HepG2 (cell line): ENCODE data around the gene PPP1R27. TPM values are rescaled to one million over a fixed set of nuclear protein-coding genes. Genes with fewer than 3 reads are reported as not detected.

Experiments used
- ATAC-seq: fragments of 200-7000 bp; cut with Tn5 transposase; 3 replicates; pipeline ENCODE4 v1.9.1; 2020; ENCODE audit warnings: mild to moderate bottlenecking, moderate library complexity
- BruUV-seq: library from RNA; stranded (reverse); fragments of 400-500 nt; replicated peaks from 2 replicates; lab custom pipeline; 2021; lab: Mats Ljungman, UMichigan
- CTCF ChIA-PET: fragments of 300-600 bp; formaldehyde crosslinking; extraction: SDS; loops from one replicate; lab custom pipeline; 2021; ENCODE audit warnings: low total read pairs, inconsistent platforms, low intra/inter-chr PET ratio; lab: Yijun Ruan, JAX
- POLR2A ChIA-PET: fragments of 350-600 bp; sonication (Branson Sonifier 250); formaldehyde crosslinking; loops from one replicate; lab custom pipeline; 2020; ENCODE audit warnings: antibody characterized with exemption, inconsistent platforms; lab: Yijun Ruan, JAX
- DNase-seq: peaks from one replicate; pipeline ENCODE4 v3.0.0-alpha.2; 2015; ENCODE audit warnings: low spot score
- FAIRE-seq: peaks from 3 replicates; lab custom pipeline; 2011; peaks lifted over from hg19 to GRCh38; lab: Jason Lieb, UNC
- H2AFZ ChIP-seq: one replicate; pipeline ENCODE4 v1.6.1; 2011; ENCODE audit warnings: low read length, inconsistent platforms
- H3K27ac ChIP-seq: fragments of 300-600 bp; 3 replicates; pipeline ENCODE4 v1.8.0; 2011; ENCODE audit warnings: mixed run types, mild to moderate bottlenecking, mixed read lengths, low read length, inconsistent platforms; ENCODE audit not compliant: insufficient read depth; ENCODE audit errors: extremely low read length
- H3K27me3 ChIP-seq, 2 experiments: fragments of 200-600 bp in 1 of 2; 2 replicates in 1 of 2; 3 replicates in 1 of 2; pipeline versions ENCODE4 v1.6.0 to v1.8.0; 2011; ENCODE audit warnings: low read length in 2 of 2, mild to moderate bottlenecking in 2 of 2, moderate library complexity in 2 of 2, inconsistent platforms in 1 of 2; ENCODE audit not compliant: insufficient read depth in 2 of 2, control insufficient read depth in 1 of 2
- H3K36me3 ChIP-seq, 2 experiments: fragments of 200-600 bp in 1 of 2; replicated peaks in 1 of 2; 2 replicates in 1 of 2; 3 replicates in 1 of 2; pipeline versions ENCODE4 v1.5.1 to v1.8.0; 2011; ENCODE audit warnings: low read length in 2 of 2, inconsistent platforms in 1 of 2; ENCODE audit not compliant: insufficient read depth in 2 of 2, control insufficient read depth in 1 of 2
- H3K4me1 ChIP-seq: 2 replicates; pipeline ENCODE4 v1.5.1; 2012; ENCODE audit warnings: low read length, inconsistent platforms; ENCODE audit not compliant: insufficient read depth
- H3K4me2 ChIP-seq: 2 replicates; pipeline ENCODE4 v1.6.0; 2011; ENCODE audit warnings: low read depth, low read length, inconsistent platforms
- H3K4me3 ChIP-seq, 3 experiments: fragments of 200-600 bp in 1 of 3; sonication (generic), shearing (Covaris generic) in 1 of 3; replicated peaks in 1 of 3; 2 replicates each; pipeline ENCODE4 v1.5.1; 2011 to 2016; ENCODE audit warnings: low read length in 3 of 3, inconsistent platforms in 2 of 3, low read depth in 2 of 3, mild to moderate bottlenecking in 2 of 3, control low read depth in 1 of 3, mixed read lengths in 1 of 3; ENCODE audit not compliant: insufficient read depth in 1 of 3
- H3K79me2 ChIP-seq: one replicate; pipeline ENCODE4 v1.6.1; 2011; ENCODE audit warnings: low read length, inconsistent platforms; ENCODE audit not compliant: insufficient read depth
- H3K9ac ChIP-seq: 2 replicates; pipeline ENCODE4 v1.6.0; 2011; ENCODE audit warnings: mild to moderate bottlenecking, low read depth, low read length, inconsistent platforms; ENCODE audit not compliant: insufficient read depth
- H3K9me3 ChIP-seq: 2 replicates; pipeline ENCODE4 v1.5.1; 2012; ENCODE audit warnings: mild to moderate bottlenecking, low read length
- H4K20me1 ChIP-seq: 2 replicates; pipeline ENCODE4 v1.6.0; 2011; ENCODE audit warnings: inconsistent platforms, mild to moderate bottlenecking, low read length, moderate library complexity; ENCODE audit not compliant: insufficient read depth
- ELF3 ChIP-seq: IDR thresholded peaks from 2 replicates; pipeline ENCODE4 v1.6.1; 2016; ENCODE audit warnings: missing genetic modification reagents, missing compliant biosample characterization
- IRF1 ChIP-seq: sonication (generic); formaldehyde crosslinking; IDR thresholded peaks from 2 replicates; pipeline ENCODE4 v1.4.0; 2020; ENCODE audit warnings: low read depth, mild to moderate bottlenecking, missing genetic modification reagents
- NR2F2 ChIP-seq: IDR thresholded peaks from 2 replicates; pipeline ENCODE4 v1.6.1; 2012; ENCODE audit warnings: low read depth, inconsistent platforms, borderline replicate concordance
- ZBTB26 ChIP-seq: IDR thresholded peaks from 2 replicates; pipeline ENCODE4 v1.6.1; 2016; ENCODE audit warnings: missing compliant biosample characterization, missing genetic modification reagents, borderline replicate concordance
- ZFX ChIP-seq: sonication (generic); formaldehyde crosslinking; IDR thresholded peaks from 2 replicates; pipeline ENCODE4 v1.4.0; 2020; ENCODE audit warnings: mild to moderate bottlenecking, low read depth, missing genetic modification reagents, moderate library complexity
- ZNF251 ChIP-seq: sonication (generic); formaldehyde crosslinking; IDR thresholded peaks from 2 replicates; pipeline ENCODE4 v1.9.0; 2021; ENCODE audit warnings: mild to moderate bottlenecking, missing genetic modification reagents
- ZNF652 ChIP-seq: IDR thresholded peaks from 2 replicates; pipeline ENCODE4 v1.6.1; 2016; ENCODE audit warnings: low read depth, borderline replicate concordance
- WGBS: methylation state at CpG from one replicate; pipeline ENCODE4 v1.1.6; 2017; ENCODE audit warnings: low lambda C conversion rate; 5-methylcytosine and 5-hydroxymethylcytosine counted together
- in situ Hi-C: cut with HindIII; loops from 2 replicates; pipeline ENCODE4 v1.10.0; 2017; ENCODE audit warnings: low pct_unique_long_range_greater_than_20kb; ENCODE audit not compliant: extremely low pct_ligation_motif_present
- intact Hi-C: fragments of 100-400 bp; cut with micrococcal nuclease; formaldehyde crosslinking; loops from one replicate; pipeline ENCODE4 v1.10.0; 2022; ENCODE audit not compliant: unreplicated experiment
- polyA plus RNA-seq, 8 experiments: library from polyadenylated mRNA; depleted of rRNA in 3 of 8; stranded (reverse) in 7 of 8; unstranded in 1 of 8; fragments of >200 nt; fragmentation: Illumina TruSeq in 4 of 8; extraction: Trizol in 4 of 8; gene quantifications; 2 replicates each; pipeline versions ENCODE4 v1.2.1 to v1.2.3, GENCODE V29; 2011 to 2016; ENCODE audit warnings: low read depth in 4 of 8, missing spikeins in 1 of 8, mixed read lengths in 1 of 8; ENCODE audit not compliant: insufficient read depth in 1 of 8
- total RNA-seq, 5 experiments: library from RNA; depleted of rRNA; stranded (reverse); fragments of >200 nt; fragmentation: Illumina TruSeq; extraction: Trizol; gene quantifications; 2 replicates each; pipeline ENCODE4 v1.2.3, GENCODE V29; 2016; ENCODE audit warnings: low read depth in 1 of 5
- TF ChIP-seq, protein P1 (sequence below): sonication (generic); formaldehyde crosslinking; IDR thresholded peaks from 2 replicates; pipeline ENCODE4 v1.8.1; 2023; ENCODE audit warnings: mild to moderate bottlenecking, inconsistent platforms, moderate library complexity, missing genetic modification reagents, borderline replicate concordance
- TF ChIP-seq, protein P2 (sequence below): sonication (generic); formaldehyde crosslinking; IDR thresholded peaks from 2 replicates; pipeline ENCODE4 v1.8.0; 2022; ENCODE audit warnings: mild to moderate bottlenecking, missing genetic modification reagents, moderate library complexity

Gene PPP1R27
- total and polyA plus RNA-seq, 2 of the 13 experiments (the other 11 are each of a cell fraction or from before 2014, with no cell fraction given), result 0.17 to 1.00 TPM

DNA sequence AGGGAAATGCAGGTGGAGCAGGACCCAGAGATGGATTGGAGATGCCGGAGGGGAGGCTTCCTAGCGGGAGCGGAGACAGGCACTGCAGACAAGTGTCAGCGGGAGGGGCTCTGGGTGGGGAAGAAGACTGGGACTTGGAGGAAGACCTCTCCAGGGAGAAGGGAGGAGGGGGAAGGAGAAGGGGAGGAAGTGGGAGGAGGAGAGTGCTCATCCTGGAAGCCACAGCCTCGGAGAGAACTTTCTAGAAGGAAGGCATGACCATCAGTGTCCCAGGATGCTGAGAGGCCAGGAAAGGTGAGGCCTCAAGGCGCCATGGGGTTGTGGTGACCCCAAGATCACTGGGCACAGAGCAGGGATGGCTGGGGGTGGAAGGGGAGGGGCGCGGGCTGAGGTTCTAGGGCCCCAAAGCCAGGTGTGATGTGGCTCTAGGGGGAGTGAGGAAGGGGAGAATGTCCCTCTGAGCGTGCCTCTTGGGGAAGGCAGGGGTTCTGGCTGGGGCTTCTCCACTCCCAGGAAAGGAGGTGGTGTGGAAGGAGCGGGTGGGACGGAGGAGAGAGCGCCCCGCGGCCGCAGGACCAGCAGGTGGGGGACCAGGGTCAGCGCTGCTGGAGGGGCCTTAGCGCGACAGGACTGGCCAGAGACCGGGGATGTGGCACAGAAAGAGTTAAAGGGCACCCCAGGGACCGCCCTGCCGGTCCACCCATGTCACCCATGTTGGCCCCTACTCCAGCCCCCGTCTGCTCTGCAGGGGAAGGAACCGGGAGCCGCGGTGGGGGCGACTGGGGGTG lies 31.8 kb downstream of the PPP1R27 start:
- no peak overlapping the region for H3K4me2 ChIP-seq

More for the DNA sequence above, 31.8 kb downstream of the PPP1R27 start:
- Histone ChIP-seq H3K9me3 (no peaks in the 10 kb centered on the region), H3K27me3 (peaks cover 22 to 82% of the 10 kb centered on the region in 2 experiments), H2AFZ (no peak overlapping the region), H3K79me2 (no peaks in the 10 kb centered on the region), H3K4me1 (peaks cover 38% of the 10 kb centered on the region), H3K36me3 (no peaks in the 10 kb centered on the region), H3K4me3 (no peak overlapping the region), H3K9ac (no peak overlapping the region), H4K20me1 (no peaks in the 10 kb centered on the region), H3K27ac (no peak overlapping the region)
- ATAC-seq, result no peak
- BruUV-seq, result no TSS peak
- ChIA-PET CTCF (no interaction called here), POLR2A (interaction anchor here (1.4 kb wide), 1 partner anchor 12 kb away, joined by 4 read pairs; no protein-coding TSS in a partner anchor)
- WGBS, result 44% methylated on average over 26 of the region's 26 CpGs
- in situ Hi-C loops, result no loop called here
- FAIRE-seq, result no peak
- intact Hi-C loops, result no loop called here
- TF ChIP-seq ZNF251 (CRISPR knock-in tag) (no peak), ZNF652 (CRISPR knock-in tag) (0 out of 2 replicates have a peak, but pooled peaks have one; percentile 34), ZBTB26 (CRISPR knock-in tag) (no peak), NR2F2 (no peak), ELF3 (CRISPR knock-in tag) (no peak), ZFX (CRISPR knock-in tag) (no peak), IRF1 (peak; percentile 38; the same call in 1 of the 2 replicates)
- TF ChIP-seq, protein P1, sequence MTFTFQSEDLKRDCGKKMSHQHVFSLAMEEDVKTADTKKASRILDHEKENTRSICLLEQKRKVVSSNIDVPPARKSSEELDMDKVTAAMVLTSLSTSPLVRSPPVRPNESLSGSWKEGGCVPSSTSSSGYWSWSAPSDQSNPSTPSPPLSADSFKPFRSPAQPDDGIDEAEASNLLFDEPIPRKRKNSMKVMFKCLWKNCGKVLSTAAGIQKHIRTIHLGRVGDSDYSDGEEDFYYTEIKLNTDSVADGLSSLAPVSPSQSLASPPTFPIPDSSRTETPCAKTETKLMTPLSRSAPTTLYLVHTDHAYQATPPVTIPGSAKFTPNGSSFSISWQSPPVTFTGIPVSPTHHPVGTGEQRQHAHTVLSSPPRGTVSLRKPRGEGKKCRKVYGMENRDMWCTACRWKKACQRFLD (CRISPR knock-in tag), result no peak
- TF ChIP-seq, protein P2, sequence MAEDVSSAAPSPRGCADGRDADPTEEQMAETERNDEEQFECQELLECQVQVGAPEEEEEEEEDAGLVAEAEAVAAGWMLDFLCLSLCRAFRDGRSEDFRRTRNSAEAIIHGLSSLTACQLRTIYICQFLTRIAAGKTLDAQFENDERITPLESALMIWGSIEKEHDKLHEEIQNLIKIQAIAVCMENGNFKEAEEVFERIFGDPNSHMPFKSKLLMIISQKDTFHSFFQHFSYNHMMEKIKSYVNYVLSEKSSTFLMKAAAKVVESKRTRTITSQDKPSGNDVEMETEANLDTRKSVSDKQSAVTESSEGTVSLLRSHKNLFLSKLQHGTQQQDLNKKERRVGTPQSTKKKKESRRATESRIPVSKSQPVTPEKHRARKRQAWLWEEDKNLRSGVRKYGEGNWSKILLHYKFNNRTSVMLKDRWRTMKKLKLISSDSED (CRISPR knock-in tag), result no peak
- no peak for DNase-seq
